Measurements from ENCODE around the gene FLT3LG.
"Not testable (repeated sequence)": the region's sequence is repeated elsewhere in the genome, so short reads cannot be mapped to it uniquely, and the experiment has no call there.

FLT3LG gene

DNA sequence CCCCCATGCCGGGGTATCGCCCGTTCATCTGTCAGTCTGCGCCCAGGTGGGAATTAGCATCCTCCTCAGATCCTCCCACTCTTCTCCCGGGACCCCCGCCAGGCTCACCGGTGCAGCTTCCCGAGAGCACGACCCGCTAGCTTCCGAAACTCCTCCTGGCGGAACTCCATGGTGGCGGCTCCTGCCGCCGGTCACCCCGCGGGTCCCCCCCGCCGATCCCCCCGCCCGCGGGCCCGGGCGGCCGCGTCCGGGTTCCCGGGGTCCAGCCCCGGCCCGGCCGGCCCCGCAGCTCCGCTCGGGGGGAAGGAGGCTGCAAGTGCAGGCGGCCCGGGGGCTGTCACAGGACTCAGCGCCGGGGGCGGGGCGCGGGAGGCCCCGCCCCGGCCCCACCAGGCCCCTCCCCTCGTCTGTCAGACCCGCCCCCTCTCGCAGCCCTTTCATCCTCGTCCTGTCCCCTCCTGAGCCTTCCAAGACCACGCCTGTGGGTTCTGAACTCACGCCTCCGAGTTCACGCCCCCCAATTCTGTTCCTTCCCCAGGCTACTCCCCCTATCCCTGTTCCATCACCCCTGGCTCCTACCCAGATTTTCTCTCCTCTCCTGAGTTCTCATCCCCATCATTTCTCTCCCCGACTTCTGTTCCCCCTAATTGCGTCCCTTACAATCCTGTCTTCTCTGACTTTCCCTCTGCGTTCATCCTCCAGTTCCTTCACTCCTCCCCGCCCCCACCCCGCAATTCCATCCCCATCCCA is 32.6 kb upstream of the FLT3LG start, which contains the start of gene SLC17A7:
Gene SLC17A7, minus strand, starts transcription at position 318 of the 750 bp plus-strand sequence. Its CDS starts 148 bp downstream, at position 170.
- DNase-seq, result peak; percentile 88

DNA sequence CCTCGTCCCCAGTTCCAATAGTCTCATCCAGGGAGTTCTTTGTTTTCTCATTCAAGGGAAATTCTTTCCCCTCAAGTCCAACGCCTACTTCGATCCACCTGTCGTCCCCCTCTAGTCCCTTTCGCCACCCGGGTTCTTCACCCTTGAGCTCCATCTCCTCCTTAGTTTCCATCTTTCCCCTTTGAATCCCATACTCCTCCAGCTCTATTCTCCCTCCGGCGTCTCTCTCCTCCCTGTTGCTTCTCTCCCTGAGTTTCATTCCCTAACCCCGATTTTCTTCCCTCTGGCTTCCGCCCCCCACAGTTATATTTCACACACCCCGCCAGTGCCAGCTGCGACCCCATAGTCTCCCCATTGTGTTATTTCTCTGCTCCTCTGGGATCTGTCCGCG is 32.1 kb upstream of the FLT3LG start:
- peak; percentile 49 for DNase-seq

DNA sequence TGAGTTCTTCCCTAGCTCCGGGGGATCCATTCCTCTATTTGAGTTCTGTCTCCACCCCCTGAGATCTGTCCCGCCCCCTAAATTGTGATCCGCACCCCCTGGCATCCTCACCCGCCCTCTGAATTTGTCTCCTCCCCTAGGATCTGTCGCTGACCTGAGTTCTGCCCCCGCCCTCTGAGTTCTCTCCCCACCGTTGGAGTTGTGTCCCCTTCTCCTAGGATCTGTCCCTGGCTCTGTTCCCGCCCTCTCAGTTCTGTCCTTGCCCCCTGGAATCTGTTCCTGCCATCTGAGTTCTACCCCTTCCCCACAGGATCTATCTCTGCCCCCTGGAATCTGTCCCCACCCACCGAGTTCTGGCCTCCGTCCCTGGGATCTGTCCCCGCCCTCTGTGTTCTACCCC is 31.7 kb upstream of the FLT3LG start:
- no peak for DNase-seq

DNA sequence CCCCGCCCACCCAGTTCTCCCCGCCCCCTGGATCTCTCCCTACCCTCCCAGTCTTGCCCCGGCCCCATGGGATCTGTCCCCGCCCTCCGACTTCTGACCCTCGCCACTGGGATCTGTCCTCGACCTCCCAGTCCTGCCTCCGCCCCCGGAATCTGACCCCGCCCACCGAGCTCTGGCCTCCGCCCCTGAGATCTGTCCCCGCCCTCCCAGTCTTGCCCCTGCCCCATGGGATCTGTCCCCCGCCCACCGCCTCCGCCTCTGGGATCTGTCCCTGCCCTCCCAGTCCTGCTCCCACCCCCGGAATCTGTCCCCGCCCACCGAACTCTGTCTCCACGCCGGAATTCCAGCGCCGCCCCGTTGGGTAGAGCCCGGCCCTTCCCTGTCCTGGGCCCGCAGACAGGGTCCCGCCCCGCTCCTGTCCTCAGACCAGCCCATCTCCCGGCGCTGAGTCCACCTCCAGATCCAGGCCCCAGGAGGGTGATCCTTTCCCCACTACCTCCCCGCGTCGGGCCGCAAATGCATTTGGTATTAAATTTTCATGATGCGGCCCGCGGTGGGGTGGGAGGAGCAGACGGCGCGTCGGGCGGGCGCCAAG is 31.1 kb upstream of the FLT3LG start:
- DNase-seq, result peak; percentile 98

DNA sequence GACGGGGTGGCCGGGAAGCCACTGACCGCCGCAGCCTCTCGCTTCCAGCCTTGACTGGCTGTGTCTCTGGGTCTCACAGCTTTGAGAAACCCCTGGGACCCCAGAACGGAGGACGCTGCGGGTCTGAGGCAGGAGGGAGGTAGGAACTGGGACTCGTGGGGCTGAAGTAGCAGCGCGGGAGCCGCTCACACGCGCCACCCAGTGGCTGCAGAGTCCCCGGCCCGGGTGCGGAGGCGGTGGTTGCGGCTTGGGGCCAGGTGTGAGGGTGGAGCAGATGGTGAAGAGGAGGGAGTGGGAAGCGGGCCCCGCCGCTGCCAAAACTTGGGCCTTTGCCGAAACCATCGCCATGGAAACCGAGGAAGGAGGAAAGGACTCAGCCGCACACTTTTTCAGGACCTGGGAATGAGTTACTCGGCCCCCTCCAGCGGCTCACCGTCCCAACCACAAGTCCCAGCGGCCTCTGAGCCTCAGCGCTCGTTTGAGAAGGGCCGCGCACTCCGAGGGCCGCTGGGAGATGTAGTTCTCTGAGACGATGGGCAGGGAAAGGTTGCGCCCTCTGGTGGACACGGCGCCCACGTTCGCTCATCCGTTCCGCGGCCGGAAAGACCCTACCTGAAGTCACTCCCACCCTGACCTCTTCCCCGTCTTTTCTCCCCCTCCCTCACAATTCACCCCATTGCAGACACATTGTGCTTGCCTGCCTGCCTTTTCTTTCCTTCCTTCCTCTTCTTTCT is 30.5 kb upstream of the FLT3LG start:
- DNase-seq, result peak; percentile 98

DNA sequence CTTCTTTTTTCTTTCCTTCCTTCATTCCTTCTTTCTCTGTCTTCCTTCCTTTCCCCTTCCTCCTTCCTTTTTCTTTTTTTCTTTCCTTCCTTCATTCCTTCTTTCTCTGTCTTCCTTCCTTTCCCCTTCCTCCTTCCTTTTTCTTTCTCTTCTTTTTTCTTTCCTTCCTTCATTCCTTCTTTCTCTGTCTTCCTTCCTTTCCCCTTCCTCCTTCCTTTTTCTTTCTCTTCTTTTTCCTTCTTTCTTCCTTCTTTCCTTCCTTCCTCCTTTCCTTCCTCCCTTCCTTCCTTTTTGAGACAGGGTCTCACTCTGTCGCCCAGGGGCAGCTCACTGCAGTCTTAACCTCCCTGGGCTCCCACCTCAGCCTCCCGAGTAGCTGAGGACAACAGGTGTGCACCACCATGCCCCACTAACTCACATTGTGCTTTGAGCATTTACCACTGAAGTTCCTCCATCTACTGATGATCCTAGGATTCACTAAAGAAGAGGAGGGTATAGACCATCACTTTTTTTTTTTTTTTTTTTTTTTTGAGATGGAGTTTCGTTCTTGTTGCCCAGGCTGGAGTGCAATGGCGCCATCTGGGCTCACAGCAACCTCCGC is 29.8 kb upstream of the FLT3LG start:
- DNase-seq, result not testable (repeated sequence)

DNA sequence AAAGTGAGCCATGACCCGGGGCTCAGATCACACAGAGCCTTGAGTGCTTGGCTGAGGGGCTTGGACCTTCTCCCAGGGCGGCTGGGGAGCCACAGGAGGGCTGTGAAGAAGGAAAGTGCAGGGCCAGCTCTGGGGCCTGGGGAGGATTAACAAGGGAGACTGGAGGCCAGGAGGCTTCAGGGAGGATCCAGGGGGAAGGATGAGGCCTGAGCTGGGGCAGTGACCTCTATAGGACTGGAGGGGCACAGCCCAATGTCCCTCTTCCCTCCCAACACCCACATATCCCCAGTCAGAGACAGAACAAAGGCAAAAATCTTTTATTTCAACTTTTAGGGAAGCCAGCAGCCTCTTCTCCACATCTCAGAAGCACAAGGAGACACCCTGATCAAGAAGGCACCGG is 28.0 kb upstream of the FLT3LG start:
- DNase-seq, result no peak

DNA sequence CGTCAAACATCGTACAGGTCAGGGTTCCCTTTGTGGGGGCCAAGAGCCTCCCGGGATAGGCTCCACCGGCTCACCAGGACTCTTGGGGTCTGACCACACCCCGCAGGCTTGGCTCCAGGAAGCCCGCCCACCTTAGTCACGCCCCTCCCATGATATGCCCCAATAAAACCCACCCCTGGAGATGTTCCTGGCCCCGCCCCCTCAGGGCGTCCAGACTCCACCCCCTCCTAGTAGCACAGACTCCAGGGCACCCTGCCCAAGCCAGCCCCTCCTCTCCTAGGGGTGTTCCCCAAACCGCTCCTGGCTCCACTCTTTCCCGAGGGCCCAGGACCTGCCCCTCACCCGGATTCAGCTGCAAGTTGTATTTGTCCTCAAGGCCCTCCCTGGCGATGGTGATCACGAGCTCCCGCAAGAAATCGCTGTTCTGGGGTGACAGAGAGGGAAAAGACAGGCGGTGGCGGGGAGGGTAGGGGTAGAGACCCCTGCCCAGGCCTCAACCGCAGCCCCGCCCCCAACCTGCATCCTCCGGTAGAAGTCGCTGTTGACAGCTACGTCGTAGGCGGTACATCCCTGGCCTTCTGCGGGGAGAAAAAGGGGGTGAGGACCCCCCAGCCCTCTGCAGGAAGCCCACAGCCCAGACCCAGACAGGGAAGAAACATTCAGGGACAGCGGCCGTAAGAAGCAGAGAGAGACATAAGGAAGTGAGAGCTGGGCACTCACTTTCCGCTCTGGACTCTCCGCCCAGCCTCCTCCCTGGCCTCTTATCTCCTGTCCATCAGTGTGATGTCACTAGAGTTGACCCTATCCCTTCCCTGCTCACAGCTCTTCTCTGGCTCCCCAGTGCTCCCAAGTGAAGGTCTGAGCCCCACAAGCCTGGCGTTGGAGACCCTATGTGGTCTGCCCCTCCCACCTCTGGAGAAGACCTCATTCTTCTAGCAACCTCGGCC is 26.3 kb upstream of the FLT3LG start:
- peak; percentile 85 for DNase-seq

DNA sequence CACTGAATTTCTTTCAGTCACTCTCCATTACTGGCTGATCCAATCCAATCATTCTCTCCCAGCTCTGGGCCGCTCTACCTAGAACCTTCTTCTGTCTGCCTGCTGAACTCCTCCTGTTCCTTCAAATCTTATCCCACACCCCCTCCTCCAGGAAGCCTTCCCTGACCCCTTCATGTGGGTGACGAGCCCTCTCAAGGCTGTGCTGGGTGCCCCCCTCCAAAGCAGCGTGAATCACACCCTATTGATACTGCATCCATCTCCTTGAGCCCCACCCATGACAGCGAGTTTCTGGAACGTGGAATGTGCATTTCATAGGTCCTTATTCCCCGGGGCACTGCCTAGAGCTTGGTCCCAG is 25.6 kb upstream of the FLT3LG start:
- no peak for DNase-seq

DNA sequence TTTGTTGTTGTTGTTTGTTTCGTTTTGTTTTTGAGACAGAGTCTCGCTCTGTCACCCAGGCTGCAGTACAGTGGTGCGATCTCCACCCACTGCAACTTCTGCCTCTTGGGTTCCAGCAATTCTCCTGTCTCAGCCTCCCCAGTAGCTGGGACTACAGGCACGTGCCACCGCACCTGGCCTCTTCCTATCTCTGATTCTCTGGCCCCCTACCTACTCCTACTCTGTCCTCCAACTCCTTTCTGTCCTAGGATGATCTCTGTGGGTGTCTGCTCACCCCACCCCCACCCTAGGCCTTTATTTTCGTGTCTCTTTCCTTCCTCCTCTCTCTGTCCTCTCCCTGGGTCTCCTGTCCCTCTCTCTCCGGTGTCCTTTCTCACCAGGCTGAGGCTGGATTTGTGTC is 23.6 kb upstream of the FLT3LG start:
- DNase-seq, result no peak

DNA sequence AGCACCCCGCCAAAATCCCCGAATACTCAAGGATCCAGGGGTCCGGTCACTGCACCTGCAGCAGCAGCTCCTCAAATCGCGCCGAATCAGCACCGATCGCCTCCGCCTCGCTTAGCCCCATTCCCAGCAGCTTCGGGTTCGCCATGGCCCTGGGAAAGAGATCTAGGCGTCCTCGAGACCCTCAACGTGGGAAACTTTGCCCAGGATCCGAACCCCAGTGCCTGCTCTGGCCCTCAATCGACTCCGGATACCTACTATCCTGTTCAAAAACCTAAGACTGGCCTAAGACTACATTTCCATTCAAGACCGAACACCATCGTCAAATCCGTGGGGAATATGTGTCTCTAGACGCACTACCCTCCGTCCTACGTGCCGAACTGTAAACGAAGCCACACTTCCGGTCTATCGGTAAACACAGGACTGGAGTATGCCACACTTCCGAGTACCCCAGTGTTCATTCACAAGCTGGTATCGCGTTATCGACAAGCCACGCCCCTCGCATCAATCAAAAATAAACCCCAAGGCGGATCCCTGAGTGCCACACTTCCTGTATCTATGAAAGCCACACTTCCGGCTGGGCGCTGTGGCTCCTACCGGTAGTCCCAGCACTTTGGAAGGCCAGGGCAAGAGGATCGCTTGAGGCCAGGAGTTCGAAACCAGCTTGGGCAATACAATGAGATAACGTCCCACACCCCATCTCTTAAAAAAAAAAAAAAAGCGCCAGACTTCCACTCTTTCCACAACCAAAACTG is 22.4 kb upstream of the FLT3LG start, which contains the start of gene PIH1D1:
Gene PIH1D1, minus strand, starts transcription at position 385 of the 752 bp plus-strand sequence. Its CDS starts 240 bp downstream, at position 145.
- peak; percentile 100 for DNase-seq

DNA sequence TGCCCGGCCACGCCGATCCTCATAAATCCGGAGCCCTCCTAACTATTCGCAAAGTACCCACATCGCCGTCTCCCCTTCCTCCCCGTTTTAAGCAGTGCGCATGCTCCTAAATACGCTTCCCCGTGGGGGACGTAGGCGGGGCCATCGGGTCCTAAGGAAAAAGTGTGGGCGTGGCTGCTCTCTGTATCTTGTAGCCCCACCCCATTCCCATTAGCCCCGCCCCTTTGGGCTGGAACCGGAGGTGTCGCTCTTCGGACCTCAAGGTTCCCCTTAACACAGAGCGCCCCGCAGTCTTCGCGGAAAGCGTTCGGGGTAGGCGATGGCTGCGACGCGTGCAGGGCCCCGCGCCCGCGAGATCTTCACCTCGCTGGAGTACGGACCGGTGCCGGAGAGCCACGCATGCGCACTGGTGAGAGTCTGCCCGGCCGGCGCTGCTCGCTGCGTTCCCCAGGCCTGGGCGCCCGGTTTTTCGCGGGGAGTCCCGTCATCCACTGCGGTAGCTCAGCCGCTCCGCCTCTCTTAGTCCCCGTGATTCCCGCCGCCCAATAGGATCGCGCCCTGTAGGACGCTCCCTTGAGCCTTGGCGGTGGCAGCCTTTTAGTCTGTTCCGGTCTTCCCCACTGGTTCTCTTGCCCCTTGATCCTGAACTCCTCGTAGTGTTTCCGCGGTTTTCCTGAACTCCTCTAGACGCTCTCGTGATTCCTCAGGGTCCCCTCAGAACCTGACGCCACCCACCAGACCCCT is 20.8 kb upstream of the FLT3LG start, which contains the start of gene ALDH16A1:
Gene ALDH16A1, plus strand, starts transcription at position 213 of the 744 bp plus-strand sequence. Its CDS starts 107 bp downstream, at position 320.
- DNase-seq, result peak; percentile 99

DNA sequence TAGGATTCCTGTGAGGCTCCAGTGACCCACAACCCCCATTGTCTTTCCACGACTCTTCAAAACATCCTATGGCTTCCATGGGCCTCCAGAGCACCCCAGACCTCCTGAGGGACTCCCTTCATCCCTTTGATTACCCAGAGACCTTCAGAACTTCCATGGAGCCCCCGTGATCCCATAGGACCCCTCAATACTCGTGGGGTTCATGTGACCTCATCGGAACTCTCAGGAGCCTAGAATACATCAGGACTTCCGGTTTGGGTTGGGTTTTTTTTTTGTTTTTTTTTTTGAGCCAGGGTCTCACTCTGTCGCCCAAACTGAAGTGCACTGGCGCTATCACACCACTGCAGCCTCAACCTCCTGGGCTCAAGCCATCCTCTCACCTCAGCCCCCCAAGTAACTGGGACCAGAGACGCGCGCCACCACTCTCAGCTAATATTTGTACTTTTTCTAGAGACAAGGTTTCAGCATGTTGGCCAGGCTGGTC is 20.2 kb upstream of the FLT3LG start:
- DNase-seq, result no peak

DNA sequence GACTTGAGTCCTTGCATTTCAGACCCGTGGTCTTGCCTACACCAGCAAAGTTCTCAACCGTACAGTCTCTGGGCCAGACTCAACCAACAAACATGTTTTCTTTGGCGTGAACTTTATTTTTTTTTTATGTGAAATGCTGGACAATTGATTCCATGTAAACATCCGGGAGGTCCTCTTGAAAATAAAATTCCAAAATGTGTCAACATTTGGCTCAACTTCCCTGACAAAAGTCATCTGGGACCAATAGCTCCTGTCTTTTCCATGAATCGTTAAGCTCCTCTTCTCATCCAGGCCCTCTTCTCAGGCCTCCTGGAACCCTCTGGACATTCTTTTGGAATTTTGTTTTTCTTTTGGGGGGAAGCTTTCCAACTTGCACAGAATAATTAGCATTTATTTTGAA is 18.2 kb upstream of the FLT3LG start:
- DNase-seq, result no peak

DNA sequence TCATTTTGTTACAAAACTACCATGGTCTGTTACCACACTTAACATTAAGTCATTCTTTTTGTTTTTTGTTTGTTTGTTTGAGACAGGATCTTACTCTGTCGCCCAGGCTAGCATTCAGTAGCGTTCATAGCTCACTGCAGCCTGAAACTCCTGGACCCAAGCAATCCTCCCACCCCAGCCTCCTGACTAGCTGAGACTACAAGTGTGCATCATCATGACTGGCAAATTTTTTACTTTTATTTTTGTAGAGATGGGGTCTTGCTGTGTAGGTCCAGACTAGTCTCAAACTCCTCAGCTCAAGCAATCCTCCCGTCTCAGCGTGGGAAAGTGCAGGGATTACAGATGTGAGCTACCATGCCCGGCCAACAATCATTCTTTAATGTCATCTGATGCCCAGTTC is 17.7 kb upstream of the FLT3LG start:
- no peak for DNase-seq

DNA sequence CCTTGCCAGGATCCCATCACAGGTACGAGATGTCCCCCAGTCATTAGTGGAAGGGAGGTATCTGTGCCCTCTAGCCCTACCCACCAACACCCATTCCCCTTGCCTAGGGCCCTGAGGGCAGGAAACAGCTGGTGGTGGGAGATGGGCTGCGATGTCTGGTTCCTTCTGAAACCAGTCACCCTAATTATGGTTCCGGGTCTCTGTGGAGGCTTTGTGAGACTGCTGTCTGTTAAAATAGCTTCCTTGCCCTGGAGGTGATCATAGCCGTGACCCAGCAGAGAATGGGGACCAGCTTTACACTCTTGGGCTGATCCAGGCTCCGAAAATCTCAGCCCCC is 15.5 kb upstream of the FLT3LG start:
- no peak for DNase-seq

DNA sequence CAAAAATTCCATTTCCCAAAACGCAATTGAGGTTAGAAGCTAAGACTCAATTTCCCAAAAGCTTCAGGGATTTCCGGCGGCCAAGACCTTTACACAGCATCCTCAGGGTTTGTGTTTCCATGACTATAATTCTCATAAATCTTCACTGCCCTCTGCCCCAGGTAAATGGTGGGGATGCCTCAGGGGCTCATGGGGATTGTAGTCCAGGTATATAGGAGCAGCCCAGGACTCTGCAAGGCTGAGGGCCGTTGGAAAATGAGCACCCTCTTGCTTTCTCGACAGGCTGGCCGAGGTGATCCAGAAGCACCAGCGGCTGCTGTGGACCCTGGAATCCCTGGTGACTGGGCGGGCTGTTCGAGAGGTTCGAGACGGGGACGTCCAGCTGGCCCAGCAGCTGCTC is 14.6 kb upstream of the FLT3LG start:
- DNase-seq, result no peak

DNA sequence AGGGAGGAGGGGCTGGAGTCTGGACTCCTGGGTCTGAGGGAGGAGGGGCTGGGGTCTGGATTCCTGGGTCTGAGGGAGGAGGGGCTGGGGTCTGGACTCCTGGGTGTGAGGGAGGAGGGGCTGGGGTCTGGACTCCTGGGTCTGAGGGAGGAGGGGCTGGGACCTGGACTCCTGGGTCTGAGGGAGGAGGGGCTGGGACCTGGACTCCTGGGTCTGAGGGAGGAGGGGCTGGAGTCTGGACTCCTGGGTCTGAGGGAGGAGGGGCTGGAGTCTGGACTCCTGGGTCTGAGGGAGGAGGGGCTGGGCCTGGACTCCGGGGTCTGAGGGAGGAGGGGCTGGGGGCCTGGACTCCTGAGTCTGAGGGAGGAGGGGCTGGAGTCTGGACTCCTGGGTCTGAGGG is 12.9 kb upstream of the FLT3LG start:
- DNase-seq, result not testable (repeated sequence)

DNA sequence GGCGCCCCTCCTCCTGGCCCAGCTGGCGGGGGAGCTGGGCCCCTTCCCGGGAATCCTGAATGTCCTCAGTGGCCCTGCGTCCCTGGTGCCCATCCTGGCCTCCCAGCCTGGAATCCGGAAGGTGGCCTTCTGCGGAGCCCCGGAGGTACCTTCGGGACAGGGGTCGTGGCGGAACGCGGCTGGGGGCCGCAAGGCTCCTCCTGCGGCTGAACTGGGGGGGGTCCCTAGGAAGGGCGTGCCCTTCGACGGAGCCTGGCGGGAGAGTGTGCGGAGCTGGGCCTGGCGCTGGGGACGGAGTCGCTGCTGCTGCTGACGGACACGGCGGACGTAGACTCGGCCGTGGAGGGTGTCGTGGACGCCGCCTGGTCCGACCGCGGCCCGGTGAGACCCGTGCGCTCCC is 12.4 kb upstream of the FLT3LG start:
- DNase-seq, result no peak

DNA sequence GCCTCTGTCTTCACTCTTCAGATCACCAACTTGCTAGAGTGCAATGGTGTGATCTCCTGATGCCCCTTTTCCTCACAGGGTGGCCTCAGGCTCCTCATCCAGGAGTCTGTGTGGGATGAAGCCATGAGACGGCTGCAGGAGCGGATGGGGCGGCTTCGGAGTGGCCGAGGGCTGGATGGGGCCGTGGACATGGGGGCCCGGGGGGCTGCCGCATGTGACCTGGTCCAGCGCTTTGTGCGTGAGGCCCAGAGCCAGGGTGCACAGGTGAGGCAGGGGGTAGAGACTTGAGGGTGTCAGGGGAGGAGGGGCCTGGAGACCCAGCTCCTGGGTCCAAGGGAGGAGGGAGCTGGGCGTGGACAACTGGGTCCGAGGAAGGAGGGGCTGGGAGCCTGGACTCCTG is 11.5 kb upstream of the FLT3LG start:
- no peak for DNase-seq

All from NCI-H82 (cell line).